Erythroblast (primary cell): Measurements from ENCODE around the gene ANHX.
"Not testable (repeated sequence)": the region's sequence is repeated elsewhere in the genome, so short reads cannot be mapped to it uniquely, and the experiment has no call there.

Experiments
- DNase-seq, 2 experiments: peaks; one replicate each; lab custom pipeline; 2025; lab: John Stamatoyannopoulos, UW
- GATA1 ChIP-seq: IDR thresholded peaks from 2 replicates; pipeline ENCODE4 v1.6.1; 2011; ENCODE audit warnings: low read depth, mild to moderate bottlenecking, control low read depth, low read length, moderate library complexity
- POLR2A ChIP-seq: IDR thresholded peaks from 2 replicates; pipeline ENCODE4 v1.6.1; 2011; ENCODE audit warnings: mild to moderate bottlenecking, low read length

The ANHX gene

DNA sequence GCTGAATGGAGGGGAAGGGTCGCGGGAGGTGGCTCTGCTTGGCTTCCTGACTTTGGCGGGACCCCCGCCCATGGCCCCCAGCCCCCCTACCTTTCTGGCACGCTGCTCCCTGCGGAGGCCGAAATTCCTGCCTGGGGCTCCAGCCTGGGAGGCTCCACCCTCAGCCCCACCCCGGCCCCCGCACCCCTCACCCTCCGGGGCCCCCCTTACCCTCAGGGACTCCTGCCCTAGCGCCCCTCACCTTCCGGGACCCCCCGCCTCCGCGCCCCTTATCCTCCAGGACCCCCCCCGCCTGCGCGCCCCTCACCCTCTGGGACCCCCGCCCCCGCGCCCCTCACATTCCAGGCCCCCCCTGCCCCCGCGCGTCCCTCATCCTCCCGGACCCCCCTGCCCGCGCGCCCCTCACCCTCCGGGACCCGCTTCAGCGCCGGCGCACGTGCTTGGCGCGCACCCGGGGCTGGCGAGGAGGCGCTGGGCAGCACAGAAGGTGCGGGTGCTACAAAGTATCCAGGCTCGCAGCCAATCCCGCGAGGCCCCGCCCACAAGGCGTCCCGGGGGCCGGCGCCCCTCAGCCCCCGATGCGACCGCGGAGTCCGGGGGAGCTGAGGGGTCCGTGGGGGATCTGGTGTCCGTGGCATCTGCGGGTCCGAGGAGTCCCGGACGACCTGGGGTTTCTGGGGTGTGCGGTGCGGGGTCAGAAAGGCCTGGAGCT, at the start of gene ANHX:
TSS of gene ANHX (minus strand) at position 477 of the 712 bp plus-strand sequence. CDS start 1,521 bp downstream, outside the sequence.
- TF ChIP-seq GATA1 (no peak), POLR2A (no peak)
- no peak for DNase-seq

DNA sequence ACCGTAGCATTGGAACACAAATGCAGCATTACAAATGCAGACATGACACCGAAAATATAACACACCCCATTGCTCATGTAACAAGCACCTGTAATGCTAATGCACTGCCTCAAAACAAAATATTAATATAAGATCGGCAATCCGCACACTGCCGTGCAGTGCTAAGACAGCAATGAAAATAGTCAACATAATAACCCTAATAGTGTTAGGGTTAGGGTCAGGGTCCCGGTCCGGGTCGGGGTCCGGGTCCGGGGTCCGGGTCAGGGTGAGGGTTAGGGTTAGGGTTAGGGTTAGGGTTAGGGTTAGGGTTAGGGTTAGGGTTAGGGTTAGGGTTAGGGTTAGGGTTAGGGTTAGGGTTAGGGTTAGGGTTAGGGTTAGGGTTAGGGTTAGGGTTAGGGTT, 29.0 kb upstream of the ANHX start:
- not testable (repeated sequence) for DNase-seq

DNA sequence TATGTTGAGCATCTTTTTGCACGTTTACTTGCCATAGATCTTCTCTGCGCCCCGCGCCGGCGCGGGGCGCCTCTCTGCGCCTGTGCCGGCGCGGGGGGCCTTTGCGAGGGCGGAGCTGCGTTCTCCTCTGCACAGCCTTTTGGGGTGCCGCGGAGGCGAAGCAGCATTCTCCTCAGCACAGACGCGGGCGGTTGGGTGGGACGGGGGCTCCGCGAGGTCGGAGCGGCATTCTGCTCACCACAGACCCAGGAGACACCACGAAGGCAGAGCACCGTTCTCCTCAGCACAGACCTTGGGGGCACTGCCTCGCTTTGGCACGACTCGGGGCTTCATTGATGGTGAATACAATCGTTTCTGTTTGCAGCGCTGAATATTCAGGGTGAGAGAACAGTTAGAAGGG, 28.5 kb upstream of the ANHX start:
- no peak for DNase-seq

DNA sequence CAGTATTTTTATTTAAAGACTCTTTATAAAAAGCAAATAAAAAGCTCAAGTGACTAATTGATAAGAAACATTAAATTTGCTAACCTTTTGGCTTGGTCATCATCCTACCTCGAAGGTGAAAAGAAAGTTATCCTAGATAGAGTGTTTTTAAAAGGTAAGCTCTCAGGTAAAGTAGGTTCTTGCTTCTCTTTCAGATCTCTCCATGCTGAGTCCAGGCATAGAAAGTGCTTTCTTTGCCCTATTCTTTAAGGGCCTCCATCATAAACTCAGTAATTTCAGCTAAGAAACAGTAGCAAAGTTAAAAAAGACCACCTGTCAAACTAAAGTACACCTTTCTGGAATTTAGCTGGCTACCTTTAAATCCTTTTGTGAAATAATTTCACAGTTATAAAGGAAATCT, 20.6 kb upstream of the ANHX start:
- TF ChIP-seq POLR2A = no peak
- no peak for TF ChIP-seq GATA1

More for the DNA sequence above, 28.5 kb upstream of the ANHX start:
- no peak for TF ChIP-seq GATA1
- no peak for TF ChIP-seq POLR2A

DNA sequence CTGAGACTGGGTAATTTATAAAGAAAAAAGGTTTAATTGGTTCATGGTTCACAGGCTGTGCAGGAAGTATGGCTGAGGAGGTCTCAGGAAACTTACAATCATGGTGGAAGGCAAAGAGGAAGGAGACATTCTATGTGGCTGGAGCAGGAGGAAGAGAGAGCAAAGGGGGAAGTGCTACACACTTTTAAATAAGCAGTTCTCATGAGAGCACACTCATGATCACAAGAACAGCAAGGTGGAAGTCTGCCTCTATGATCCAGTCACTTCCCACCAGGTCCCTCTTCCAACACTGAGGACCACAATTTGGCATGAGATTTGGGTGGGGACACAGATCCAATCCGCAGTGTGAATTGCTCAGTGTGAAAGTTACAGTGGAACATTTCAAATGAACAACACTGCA, 20.2 kb upstream of the ANHX start:
- DNase-seq = not testable (repeated sequence)

More for the DNA sequence above, 20.6 kb upstream of the ANHX start:
- no peak for DNase-seq

DNA sequence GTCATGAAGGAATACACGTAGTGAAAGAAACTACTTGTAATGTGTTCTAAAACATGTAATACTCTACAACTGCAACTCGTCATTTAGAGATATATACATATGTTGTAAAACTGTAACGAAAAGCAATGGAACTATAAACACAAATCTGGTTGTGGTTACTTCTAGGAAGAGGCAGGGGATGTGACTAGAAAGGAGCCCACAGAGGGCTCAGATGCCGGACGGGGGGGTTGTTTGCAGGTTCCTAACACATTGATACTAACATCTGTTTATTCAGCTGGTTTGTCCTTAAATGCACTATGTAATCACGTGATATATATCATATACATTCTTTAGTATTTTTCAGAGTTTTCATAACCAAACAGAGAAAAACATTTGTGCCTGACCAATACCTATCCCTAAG, 16.1 kb upstream of the ANHX start:
- TF ChIP-seq GATA1 (no peak), POLR2A (no peak)
- DNase-seq = no peak

DNA sequence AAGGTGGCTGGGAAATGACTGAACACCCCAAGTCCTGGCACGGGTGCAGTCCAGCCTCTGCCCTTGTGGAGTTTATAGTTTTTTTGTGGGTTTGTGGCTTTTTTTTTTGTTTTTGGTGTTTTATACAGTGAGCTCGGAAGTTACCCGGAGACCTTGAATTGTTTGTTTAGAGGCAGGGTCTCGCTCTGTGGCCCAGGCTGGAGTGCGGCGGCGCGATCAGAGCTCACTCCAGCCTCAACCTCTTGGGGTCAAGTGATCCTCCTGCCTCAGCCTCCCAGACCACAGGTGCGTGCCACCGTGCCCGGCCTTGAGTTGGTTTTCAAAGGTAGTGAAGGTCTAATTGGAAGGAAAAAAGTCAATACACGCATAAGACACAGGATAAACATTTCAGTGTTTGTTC, 879 bp upstream of the ANHX start:
- no peak for DNase-seq
- no peak for TF ChIP-seq GATA1
- no peak for TF ChIP-seq POLR2A

DNA sequence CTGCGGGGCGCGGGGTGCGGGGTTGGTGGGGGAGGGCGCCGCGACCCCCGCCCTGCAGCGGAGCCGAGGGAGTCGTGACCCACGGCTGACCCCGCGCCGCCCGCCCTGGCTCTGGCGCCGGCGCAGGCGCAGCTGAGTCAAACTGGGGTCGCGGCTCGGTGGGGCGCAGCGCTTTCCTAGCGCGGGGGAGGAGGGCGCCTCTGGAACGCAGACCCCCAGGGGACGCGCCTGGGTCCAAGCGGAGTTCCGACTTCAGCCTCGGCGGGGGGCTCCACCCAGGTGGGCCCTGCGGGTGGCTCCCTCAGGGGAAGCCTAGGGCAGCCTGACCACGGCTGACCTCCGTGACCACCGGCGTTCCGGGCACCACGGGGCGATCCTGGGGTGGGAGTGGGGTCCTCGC, 467 bp upstream of the ANHX start:
- DNase-seq = no peak
- TF ChIP-seq GATA1 = no peak
- no peak for TF ChIP-seq POLR2A

DNA sequence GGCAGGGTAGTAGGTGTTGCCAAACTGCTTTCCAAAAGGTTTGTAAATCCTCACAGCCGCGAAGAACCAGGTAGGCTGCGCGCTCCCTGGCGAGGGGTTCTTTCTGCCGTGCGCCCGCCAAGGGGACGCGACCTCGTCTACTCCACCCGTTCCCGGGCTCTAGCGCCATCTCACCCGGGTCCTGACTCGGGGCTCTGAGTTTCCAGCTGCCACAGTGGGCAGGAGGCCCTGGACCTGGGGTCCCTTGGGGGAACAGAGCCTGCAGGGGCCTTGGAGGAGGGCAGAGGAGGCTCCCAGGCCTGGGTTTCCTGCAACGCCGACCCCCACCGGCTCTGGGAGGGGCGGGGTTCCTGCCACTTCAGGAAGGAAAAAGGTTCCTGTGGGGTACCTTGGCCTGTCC, 706 bp downstream of the ANHX start:
- no peak for DNase-seq
- no peak for TF ChIP-seq GATA1
- no peak for TF ChIP-seq POLR2A

DNA sequence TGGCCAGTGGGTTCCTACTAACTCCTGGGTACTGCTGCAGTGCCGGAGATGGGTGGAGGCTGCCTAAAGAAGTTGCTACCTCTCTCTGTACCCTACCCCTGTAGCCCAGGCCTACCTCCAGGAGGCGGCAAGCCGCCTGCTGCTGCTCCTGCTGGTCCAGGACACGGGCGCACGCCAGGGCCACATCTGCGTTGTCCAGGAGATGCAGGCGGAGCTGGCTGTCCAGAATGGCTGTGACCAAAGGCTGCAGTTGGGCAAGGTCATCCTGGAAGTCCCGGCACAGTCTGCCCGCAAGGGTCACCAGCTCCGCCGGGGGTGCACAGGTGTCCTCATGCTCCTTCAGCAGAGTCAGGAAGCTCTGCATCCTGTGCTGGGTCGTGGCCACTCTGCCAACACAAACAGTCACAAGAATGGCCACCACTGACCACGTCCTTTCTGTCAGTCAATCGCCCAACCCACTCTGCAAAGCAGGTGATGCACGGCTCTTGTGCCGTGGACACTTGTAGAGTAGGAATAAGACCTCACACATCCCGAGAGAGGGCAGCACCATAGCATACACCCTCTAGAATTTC, 1.6 kb downstream of the ANHX start:
- TF ChIP-seq POLR2A (no peak), GATA1 (no peak)
- DNase-seq = no peak

DNA sequence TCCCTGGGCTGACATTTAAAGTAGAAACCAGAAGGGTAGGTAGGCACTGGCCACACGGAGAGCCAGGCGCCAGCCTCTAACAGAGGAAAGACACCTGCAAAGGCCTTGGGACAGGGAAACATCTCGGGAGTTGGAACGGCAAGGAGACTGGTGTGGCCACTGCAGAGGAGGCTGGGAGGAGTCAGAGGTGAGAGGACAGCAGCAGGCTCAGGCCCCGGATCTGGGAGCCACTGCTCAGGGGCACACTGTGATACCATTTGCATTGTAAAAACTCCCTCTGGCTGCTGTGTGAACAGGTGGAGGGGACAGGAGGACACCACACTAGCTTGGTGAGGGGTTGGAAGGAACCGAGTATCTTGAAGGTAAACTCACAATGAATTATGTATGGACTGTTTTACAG, 2.7 kb downstream of the ANHX start:
- TF ChIP-seq GATA1 (no peak), POLR2A (no peak)
- no peak for DNase-seq

DNA sequence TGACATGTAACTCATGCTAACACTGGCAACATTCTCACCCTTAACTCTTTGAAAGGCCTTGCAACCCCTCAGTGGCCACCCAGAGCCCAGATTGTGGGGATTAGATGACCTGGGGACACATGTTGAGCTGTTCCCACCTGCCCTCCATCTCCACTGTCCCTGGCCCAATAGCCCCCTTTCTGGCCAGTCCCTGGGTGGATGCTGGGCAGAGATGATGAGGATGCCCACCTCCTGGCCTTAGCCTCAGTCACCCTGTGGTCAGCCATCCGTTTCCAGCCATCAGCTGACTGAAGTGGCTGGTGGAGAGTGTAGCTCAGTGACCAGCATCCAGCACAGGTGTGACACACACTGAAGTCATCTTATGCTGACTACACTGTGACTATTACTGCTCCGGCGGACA, 4.7 kb downstream of the ANHX start:
- TF ChIP-seq POLR2A (no peak), GATA1 (no peak)
- DNase-seq = no peak

DNA sequence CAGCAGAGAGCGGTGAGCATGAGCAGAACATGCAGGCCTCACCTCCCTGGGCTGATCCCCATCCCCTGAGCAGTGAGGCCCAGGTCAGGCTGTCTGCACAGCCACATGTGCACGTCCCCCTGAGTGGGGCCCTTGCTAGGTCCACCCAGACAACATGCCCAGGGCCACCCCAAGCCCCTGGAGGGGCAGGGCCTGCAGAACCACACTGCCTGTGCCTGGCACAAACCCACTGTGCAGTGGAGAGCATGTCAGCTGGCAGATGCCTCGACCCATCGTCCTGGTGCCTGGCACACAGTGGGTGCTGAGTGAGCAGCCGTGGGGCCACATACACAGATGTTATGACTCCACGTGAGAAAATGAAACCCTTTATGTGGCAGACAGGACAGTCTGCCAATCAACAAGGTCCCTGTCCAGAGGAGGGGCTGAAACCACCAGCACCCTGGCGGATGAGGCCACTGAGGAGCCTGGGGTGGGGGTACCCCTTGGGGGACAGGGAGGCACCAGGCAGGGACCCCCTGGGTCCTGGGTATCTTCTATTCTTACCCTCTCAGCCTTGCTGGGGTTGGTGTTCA, 8.3 kb downstream of the ANHX start:
- TF ChIP-seq GATA1 (no peak), POLR2A (no peak)
- no peak for DNase-seq

DNA sequence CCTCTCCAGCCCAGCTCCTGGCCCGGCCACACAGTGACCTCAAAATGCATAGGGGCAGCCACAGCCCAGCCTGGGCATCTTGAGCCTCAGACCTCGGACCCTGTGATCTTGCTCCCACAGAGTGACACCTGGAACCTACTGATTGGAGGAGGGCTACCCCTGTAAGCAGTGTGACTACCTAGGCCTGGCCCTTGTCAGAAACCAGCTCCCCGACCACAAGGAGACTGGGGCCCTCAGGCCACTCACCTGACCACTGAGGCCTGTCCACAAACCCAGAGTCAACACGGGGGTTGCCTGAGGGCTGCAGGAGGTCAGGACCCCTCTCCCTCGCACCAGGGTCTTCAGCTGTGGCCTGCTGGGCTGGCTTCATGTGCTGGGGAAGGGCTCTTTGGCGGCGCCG, 9.0 kb downstream of the ANHX start:
- no peak for DNase-seq
- no peak for TF ChIP-seq POLR2A
- no peak for TF ChIP-seq GATA1

DNA sequence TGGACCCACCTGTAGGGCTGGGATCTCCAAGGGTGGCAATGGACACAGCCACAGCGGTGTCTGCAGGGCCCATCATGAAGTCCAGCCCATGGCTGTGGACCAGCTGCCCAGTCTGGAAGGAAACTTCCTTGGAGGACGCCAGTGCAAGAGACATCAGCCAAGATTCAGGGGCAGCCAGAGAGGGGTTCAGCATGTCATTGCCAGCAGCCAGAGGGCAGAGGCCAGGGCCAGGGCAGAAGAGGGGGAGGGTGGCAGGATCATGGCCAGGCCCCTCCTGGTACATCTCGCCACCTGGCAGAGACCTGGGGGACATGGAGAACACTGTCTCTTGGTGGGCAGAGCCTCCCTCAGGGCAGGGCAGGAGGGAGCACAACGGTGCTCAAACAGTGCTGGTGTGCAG, 10.2 kb downstream of the ANHX start:
- no peak for TF ChIP-seq GATA1
- TF ChIP-seq POLR2A = no peak
- DNase-seq = no peak

DNA sequence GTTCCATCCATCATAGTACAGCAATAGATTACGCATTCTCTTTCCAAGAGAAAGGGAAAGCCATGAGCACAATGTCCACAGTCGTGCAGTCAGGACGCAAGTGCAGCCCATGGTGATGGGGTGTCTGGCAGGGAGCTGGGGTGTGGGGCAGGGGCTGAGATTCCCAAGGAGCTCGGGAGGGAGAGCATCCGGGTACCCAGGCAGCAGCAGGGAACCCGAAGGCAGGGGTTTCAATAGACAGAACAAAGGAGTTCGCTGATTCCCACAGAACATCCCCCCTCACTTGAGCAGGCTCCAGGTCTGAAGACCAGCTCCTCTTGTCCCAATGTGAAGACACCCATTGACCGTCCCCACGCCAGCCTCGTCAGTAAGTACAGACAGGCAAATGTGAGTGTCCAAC, 13.5 kb downstream of the ANHX start:
- no peak for DNase-seq
- no peak for TF ChIP-seq GATA1
- no peak for TF ChIP-seq POLR2A
